ENCODE data around the gene CD300A. TPM values are rescaled to one million over a fixed set of nuclear protein-coding genes. Genes with fewer than 3 reads are reported as not detected.

Gene CD300A
- total and polyA plus RNA-seq, 2 of the 4 experiments (the other 2 are of a cell fraction): not detected

- no peak for TF ChIP-seq MXI1 (IDR thresholded peaks at IDR 0.05; ENCODE audit: borderline replicate concordance, low read depth, low read length)
- no peak for TF ChIP-seq RAD21 (IDR thresholded peaks at IDR 0.05; ENCODE audit: low read length)
These were observed 8.6 kb upstream of the CD300A start (continued) for GRCh38 chr17:74457820-74458166.

- no peak overlapping the region for H3K4me2 ChIP-seq (ENCODE audit: low read depth, low read length)
- no peaks in the 10 kb centered on the region for H4K20me1 ChIP-seq (ENCODE audit: insufficient read depth, low read length)
- H3K14ac ChIP-seq (replicated peaks; ENCODE audit: low read depth, low read length): no peak overlapping the region
- H2AFZ ChIP-seq (replicated peaks; ENCODE audit: low read length, poor library complexity): no peak overlapping the region
- no peak overlapping the region for H4K91ac ChIP-seq (ENCODE audit: insufficient read depth, low read depth, low read length)
- ChIA-PET POLR2A (ENCODE audit: unreplicated experiment) (no interaction called here), CTCF (no interaction called here)
- no peak overlapping the region for H3K9ac ChIP-seq (ENCODE audit: low read depth, low read length)
- no peak overlapping the region for H3K27ac ChIP-seq (ENCODE audit: insufficient read depth, low read length)
- in situ Hi-C loops (cut with MboI; ENCODE audit: low sequenced_read_pairs): no loop called here
- DNase-seq (no peak), ATAC-seq (ENCODE audit: low read depth) (no peak)
- H3K18ac ChIP-seq (ENCODE audit: low read depth, low read length): no peak overlapping the region
- H3K4me1 ChIP-seq (ENCODE audit: control insufficient read depth, insufficient read depth, low read length): no peaks in the 10 kb centered on the region
- intact Hi-C loops (cut with micrococcal nuclease): no loop called here
- no peak for TF ChIP-seq RCOR1 (IDR thresholded peaks at IDR 0.05; ENCODE audit: insufficient replicate concordance, low read length)
- TF ChIP-seq MAZ (IDR thresholded peaks at IDR 0.05; ENCODE audit: borderline replicate concordance, low read depth, low read length): no peak
- TF ChIP-seq NFE2L2 (IDR thresholded peaks at IDR 0.05; ENCODE audit: low read depth, low read length): no peak
- no peak for TF ChIP-seq RFX5 (IDR thresholded peaks at IDR 0.05; ENCODE audit: low read depth, low read length)
- TF ChIP-seq CHD1 (IDR thresholded peaks at IDR 0.05; ENCODE audit: low read depth, low read length): no peak
- TF ChIP-seq MAFK (IDR thresholded peaks at IDR 0.05; ENCODE audit: low read depth, low read length): no peak
- no peak for TF ChIP-seq CEBPB (IDR thresholded peaks at IDR 0.05; ENCODE audit: low read depth, low read length)
- TF ChIP-seq POLR2A (IDR thresholded peaks at IDR 0.05; ENCODE audit: low read depth, low read length): no peak
- TF ChIP-seq ELK1 (IDR thresholded peaks at IDR 0.05; ENCODE audit: borderline replicate concordance, low read depth, low read length): no peak
- TF ChIP-seq CTCF (conservative IDR thresholded peaks at IDR 0.05; ENCODE audit: low read depth, low read length): no peak
- no peak for TF ChIP-seq BHLHE40 (IDR thresholded peaks at IDR 0.05; ENCODE audit: low read depth, low read length)
- WGBS, 2 experiments (ENCODE audit: extremely low coverage in 2 of 2, insufficient read length in 1 of 2): no CpG with 5 or more reads among the region's 3 CpGs
- H2BK15ac ChIP-seq (ENCODE audit: low read depth, low read length): no peak overlapping the region
- H4K5ac ChIP-seq (ENCODE audit: low read depth, low read length): no peak overlapping the region
- no TSS peak for BruUV-seq (replicated peaks)
- H3K9me1 ChIP-seq (ENCODE audit: insufficient read depth, low read length): no peaks in the 10 kb centered on the region
- H3K4me3 ChIP-seq (ENCODE audit: insufficient read depth, low read depth, low read length): no peak overlapping the region
- H4K8ac ChIP-seq (ENCODE audit: low read depth in 2 of 2, low read length in 2 of 2): no peak overlapping the region
- no peak overlapping the region for H3K4ac ChIP-seq (ENCODE audit: low read depth, low read length)
- H2BK20ac ChIP-seq (ENCODE audit: low read depth, low read length): no peak overlapping the region
- no peaks in the 10 kb centered on the region for H3K36me3 ChIP-seq (ENCODE audit: control insufficient read depth, insufficient read depth, low read length)
- no peak overlapping the region for H2BK120ac ChIP-seq (ENCODE audit: low read depth, low read length)
- H3K9me3 ChIP-seq (ENCODE audit: control insufficient read depth, insufficient read depth, low read length): no peaks in the 10 kb centered on the region
- no peak overlapping the region for H2AK9ac ChIP-seq (replicated peaks; ENCODE audit: low read depth, low read length, poor library complexity)
- H3K79me1 ChIP-seq (ENCODE audit: low read depth in 1 of 2, low read length in 2 of 2): no peaks in the 10 kb centered on the region
- no peak overlapping the region for H2AK5ac ChIP-seq (ENCODE audit: low read depth, low read length)
- dilution Hi-C loops (cut with HindIII; ENCODE audit: low sequenced_read_pairs, unreplicated experiment): no loop called here
- no peak overlapping the region for H2BK5ac ChIP-seq (ENCODE audit: low read depth, low read length, poor library complexity, severe bottlenecking)
- no peaks in the 10 kb centered on the region; the same call in 1 of the 2 replicates for H3K27me3 ChIP-seq (ENCODE audit: control insufficient read depth, insufficient read depth, low read length)
- H3K56ac ChIP-seq (ENCODE audit: extremely low read depth, insufficient read depth, low read length): no peak overlapping the region
- no peak overlapping the region for H3K23ac ChIP-seq (ENCODE audit: low read depth, low read length)
These were observed 7.6 kb upstream of the CD300A start for GRCh38 chr17:74458835-74459234.

Data from IMR-90 (cell line).